GM21447 (cell line): ENCODE results near the gene KRTAP9-9.
"Not testable (repeated sequence)": the region's sequence is repeated elsewhere in the genome, so short reads cannot be mapped to it uniquely, and the experiment has no call there.

Experiments
- ATAC-seq: cut with Tn5 transposase; IDR thresholded peaks from one replicate; pipeline ENCODE4 v1.9.1; 2021; ENCODE audit not compliant: unreplicated experiment

KRTAP9-9 gene

GRCh38 chr17:41255381-41256290 is at the start of gene KRTAP9-9:
Gene KRTAP9-9 (plus strand): TSS chr17:41255384.
- not testable (repeated sequence) for ATAC-seq

- ATAC-seq: no peak
Measured at GRCh38 chr17:41211845-41212466, 43.2 kb upstream of the KRTAP9-9 start.

- no peak for ATAC-seq
Measured at GRCh38 chr17:41212524-41213169, 42.5 kb upstream of the KRTAP9-9 start.

GRCh38 chr17:41215681-41216080 is 39.5 kb upstream of the KRTAP9-9 start:
- no peak for ATAC-seq

- ATAC-seq: no peak
Measured at GRCh38 chr17:41223821-41224220, 31.4 kb upstream of the KRTAP9-9 start.

GRCh38 chr17:41226051-41226450 is 29.1 kb upstream of the KRTAP9-9 start:
- no peak for ATAC-seq

- ATAC-seq: not testable (repeated sequence)
Measured at GRCh38 chr17:41226598-41227095, 28.5 kb upstream of the KRTAP9-9 start, which contains the start of gene KRTAP9-2. Gene KRTAP9-2 (plus strand): TSS chr17:41226648. CDS start chr17:41226655, 7 bp downstream.

- no peak for ATAC-seq
Measured at GRCh38 chr17:41230094-41230493, 25.1 kb upstream of the KRTAP9-9 start.

- no peak for ATAC-seq
Measured at GRCh38 chr17:41231731-41232130, 23.5 kb upstream of the KRTAP9-9 start.

GRCh38 chr17:41232399-41233105 is 22.6 kb upstream of the KRTAP9-9 start, which contains the start of gene KRTAP9-3:
Gene KRTAP9-3 (plus strand): TSS chr17:41232449. CDS start chr17:41232502, 53 bp downstream.
- not testable (repeated sequence) for ATAC-seq

GRCh38 chr17:41237116-41237515 is 18.1 kb upstream of the KRTAP9-9 start:
- ATAC-seq: not testable (repeated sequence)

GRCh38 chr17:41237949-41238437 is 17.2 kb upstream of the KRTAP9-9 start, which contains the start of gene KRTAP9-8:
Gene KRTAP9-8 (plus strand): TSS chr17:41237999. CDS start chr17:41238052, 53 bp downstream.
- not testable (repeated sequence) for ATAC-seq

- not testable (repeated sequence) for ATAC-seq
Measured at GRCh38 chr17:41246995-41247787, 8.0 kb upstream of the KRTAP9-9 start.

GRCh38 chr17:41249637-41250240 is 5.4 kb upstream of the KRTAP9-9 start, which contains the start of gene KRTAP9-4:
Gene KRTAP9-4 (plus strand): TSS chr17:41249687. CDS start chr17:41249721, 34 bp downstream.
- not testable (repeated sequence) for ATAC-seq

- no peak for ATAC-seq
Measured at GRCh38 chr17:41251261-41251660, 3.9 kb upstream of the KRTAP9-9 start.

GRCh38 chr17:41254861-41255260 is 323 bp upstream of the KRTAP9-9 start:
- ATAC-seq: no peak

- no peak for ATAC-seq
Measured at GRCh38 chr17:41256291-41256685, 1.1 kb downstream of the KRTAP9-9 start.

- no peak for ATAC-seq
Measured at GRCh38 chr17:41258406-41258805, 3.2 kb downstream of the KRTAP9-9 start.

- no peak for ATAC-seq
Measured at GRCh38 chr17:41263212-41263611, 8.0 kb downstream of the KRTAP9-9 start.
